Mesodermal cell (in vitro differentiated cells): ENCODE measurements around the gene JADE2.

Source experiments
- H3K27ac ChIP-seq: 2 replicates; pipeline ENCODE4 v1.7.0; 2013; ENCODE audit warnings: mild to moderate bottlenecking, low read depth, low read length, moderate library complexity; ENCODE audit not compliant: severe bottlenecking
- H3K36me3 ChIP-seq: 2 replicates; pipeline ENCODE4 v1.7.1; 2013; ENCODE audit warnings: mild to moderate bottlenecking, low read length, moderate library complexity; ENCODE audit not compliant: control insufficient read depth, insufficient read depth
- H3K4me1 ChIP-seq: one replicate; pipeline ENCODE4 v1.7.1; 2013; ENCODE audit warnings: mild to moderate bottlenecking, low read length; ENCODE audit not compliant: insufficient read depth, control insufficient read depth, poor library complexity, severe bottlenecking
- H3K4me3 ChIP-seq: 2 replicates; pipeline ENCODE4 v1.7.0; 2013; ENCODE audit warnings: low read length, control low read depth, mild to moderate bottlenecking; ENCODE audit not compliant: insufficient read depth, poor library complexity, severe bottlenecking; ENCODE audit errors: extremely low read depth
- H3K9me3 ChIP-seq: 2 replicates; pipeline ENCODE4 v1.7.1; 2013; ENCODE audit warnings: mild to moderate bottlenecking, low read length, moderate library complexity; ENCODE audit not compliant: control insufficient read depth
- WGBS, 2 experiments: methylation state at CpG; one replicate each; pipeline ENCODE4 v1.1.5; 2013; ENCODE audit warnings: missing lambda C conversion rate in 2 of 2; ENCODE audit not compliant: insufficient coverage in 2 of 2; 5-methylcytosine and 5-hydroxymethylcytosine counted together

The JADE2 gene

DNA sequence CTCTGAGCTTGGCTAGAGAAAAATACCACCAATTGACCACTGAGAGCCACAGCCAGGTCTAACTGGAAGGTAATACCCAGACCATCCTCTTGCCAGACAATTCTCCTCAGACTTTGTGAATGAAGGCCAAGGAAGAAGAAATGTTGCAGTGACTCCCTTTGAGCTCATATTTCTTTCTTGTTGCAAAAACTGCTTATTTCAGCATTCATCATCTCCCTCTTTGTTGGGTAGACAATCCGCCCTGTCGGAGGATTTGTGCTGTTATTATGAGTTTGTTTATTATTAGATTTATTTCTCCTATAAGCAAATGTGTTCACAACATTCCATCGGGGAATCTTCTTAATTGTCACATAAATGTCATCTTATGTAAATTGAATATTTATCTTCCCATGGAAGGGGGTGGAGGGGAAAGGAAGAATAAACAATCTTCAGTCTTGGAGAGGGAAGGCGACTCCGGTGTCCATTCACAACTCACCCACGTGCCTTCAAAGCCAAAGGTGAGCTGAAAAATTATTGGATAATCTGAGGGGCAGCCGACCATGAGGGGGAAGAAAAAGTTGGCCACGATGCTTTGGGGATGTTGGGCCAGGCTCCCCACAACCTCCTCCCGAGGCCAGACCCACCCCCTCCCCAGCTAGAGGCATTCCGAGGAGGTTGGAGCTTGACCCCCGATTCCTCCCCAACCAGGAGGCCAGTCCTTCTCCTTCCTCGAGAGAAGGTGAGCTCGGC is 1.8 kb upstream of the JADE2 start:
- H3K27ac ChIP-seq: no peak overlapping the region
- H3K36me3 ChIP-seq: no peaks in the 10 kb centered on the region
- peak overlapping the region; percentile 84 for H3K4me3 ChIP-seq
- no peaks in the 10 kb centered on the region for H3K9me3 ChIP-seq
- 0% methylated on average over 3 of the region's 13 CpGs for WGBS, 2 experiments
- H3K4me1 ChIP-seq: peaks cover 5% of the 10 kb centered on the region

DNA sequence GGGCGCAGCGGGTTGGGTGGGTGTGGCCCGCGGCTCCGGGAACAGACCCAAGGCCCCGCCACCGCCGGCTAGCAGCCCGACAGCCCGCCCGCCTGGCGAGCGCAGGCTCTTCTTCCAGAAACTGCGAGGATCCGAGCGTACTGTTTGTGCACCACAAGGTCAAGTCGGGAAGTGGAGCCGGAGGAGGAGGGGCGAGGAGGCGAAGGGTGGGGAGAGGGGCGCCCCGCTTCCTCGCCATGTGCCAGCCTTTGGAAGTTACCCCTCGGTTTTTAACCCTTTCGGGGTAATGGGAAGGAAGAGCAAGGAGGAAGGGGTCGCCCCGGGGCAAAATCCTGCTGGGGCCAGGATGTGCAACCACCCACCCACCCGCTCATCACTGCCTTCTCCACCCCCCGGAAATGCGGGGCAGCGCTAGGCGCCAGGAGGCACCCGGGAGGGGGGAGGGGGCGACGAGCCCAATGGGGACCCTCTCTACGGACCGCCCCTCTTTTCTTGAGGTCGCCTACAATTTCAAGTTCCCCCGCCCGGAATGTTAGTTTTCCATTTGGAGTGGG is 1.1 kb upstream of the JADE2 start:
- 1 to 2% methylated on average over 16 to 18 of the region's 40 CpGs for WGBS, 2 experiments
- Histone ChIP-seq H3K36me3 (no peaks in the 10 kb centered on the region), H3K9me3 (no peaks in the 10 kb centered on the region), H3K27ac (no peak overlapping the region), H3K4me1 (peaks cover 5% of the 10 kb centered on the region), H3K4me3 (peak overlapping the region; percentile 84)

DNA sequence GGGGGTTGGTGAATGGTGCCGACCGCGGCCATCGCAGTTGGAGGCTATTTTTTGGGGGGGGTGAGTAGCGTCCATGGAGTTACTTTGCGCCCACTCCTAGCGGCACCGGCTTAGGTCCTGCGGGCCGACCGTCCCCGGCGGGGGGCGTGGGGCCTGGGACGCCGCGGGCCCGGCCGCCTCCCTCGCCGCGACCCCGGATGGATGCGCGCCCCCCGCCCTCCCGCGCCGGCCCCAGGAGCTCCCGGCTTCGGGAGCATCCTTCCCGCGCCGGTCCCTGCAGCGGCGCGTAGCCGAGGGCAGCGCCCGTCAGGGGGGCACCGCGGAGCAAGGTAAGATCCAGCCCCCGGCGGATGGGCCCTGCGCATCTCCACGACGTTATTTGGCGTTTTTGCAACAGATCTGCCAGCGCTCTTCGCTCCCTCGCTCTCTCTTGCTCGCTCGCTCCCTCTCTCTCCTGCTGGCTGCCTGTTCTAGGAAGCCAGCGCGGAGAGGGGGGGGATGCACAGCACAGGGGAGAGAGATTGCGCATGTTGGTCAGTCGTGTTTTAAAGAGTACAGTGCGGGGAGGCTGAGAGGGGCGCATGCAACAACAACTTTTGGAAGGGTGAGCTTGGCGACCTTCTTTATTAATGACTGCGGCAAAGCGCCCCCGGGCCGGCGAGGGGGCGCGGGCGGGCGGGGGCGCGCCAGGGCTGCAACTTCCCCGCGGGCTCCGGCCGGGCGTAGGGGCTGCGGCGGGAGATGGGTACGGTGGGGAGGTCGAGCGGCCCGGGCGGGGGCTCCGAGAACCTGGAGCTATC is 413 bp downstream of the JADE2 start:
- H3K36me3 ChIP-seq: no peaks in the 10 kb centered on the region
- H3K4me1 ChIP-seq: peaks cover 13% of the 10 kb centered on the region
- H3K27ac ChIP-seq: peak overlapping the region; percentile 5
- peak overlapping the region; percentile 84 for H3K4me3 ChIP-seq
- no peaks in the 10 kb centered on the region for H3K9me3 ChIP-seq
- 0% methylated on average over 61 of the region's 84 CpGs for WGBS, 2 experiments

DNA sequence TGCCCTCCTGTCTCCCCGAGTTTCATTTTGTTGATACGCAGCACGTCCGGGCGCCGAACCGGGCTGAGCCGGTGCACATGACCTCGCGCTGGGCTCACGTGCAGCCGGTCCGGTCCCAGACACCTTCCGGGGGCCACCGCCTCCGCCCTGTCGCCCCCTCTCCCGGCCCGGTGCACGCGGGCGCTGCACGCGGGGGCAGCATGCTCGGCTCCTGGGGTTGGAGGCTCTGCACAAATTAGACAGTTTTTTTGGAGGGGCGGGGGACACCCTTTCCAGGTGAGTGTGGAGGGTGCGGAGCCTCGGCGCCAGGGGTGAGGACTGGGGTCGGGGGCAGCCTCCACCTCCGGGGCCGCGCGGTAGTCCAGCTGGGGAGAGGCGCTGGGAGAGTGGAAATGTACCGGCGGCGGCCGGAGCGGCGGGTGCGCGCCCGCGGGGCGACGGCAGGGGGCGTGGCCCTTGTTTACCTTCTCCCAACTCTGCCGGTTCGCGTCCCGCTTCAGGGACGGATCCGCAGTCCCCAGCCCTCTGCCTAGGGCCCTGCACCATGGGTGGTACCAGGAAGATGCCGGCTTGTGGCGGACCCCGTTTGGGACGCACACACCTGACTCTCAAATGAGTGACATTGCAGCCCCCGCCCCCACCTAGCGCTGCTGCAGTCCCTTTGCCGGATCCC is 1.1 kb downstream of the JADE2 start:
- Histone ChIP-seq H3K4me1 (peaks cover 13% of the 10 kb centered on the region), H3K4me3 (peak overlapping the region; percentile 84), H3K27ac (peak overlapping the region; percentile 76), H3K9me3 (no peaks in the 10 kb centered on the region), H3K36me3 (no peaks in the 10 kb centered on the region)
- 0% methylated on average over 45 to 48 of the region's 61 CpGs for WGBS, 2 experiments

DNA sequence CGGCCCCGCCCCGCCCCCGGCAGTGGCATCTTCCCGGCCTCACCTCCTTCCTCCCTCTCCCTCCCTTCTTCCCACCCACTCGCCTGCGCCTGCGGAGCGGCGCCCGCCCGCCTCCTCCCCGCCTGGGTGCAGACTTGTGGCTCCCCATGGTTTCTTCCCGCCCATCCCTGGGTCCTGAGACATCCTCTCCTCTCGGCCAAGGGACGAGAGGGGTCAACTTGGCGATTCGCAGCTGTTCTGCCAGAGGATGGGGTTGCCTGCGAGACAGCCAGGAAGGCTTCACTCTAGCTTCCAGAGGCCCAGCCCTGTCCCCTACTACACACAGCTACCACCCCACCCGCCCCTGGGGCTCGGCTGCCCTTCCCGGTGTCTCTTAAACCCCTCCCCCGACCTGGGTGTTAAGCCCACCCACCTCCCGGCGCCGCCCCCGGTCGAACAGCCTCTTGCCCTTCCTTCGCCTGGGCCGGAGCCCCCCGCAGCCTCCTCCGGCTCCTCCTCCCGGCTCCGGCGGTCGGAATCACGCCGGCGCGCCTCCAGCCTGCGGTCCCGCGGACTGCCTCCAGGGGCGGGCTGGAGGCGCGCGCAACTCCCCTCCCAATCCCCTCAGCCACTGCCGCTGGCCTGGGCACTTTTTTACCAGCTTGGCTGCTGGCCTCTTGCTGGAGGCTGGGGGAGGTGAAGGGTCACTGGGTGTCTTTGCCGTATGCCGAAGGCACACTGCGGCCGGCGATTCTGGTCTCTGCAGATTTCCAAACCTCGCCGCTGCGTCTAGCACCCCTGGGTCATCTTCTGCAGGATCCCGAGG is 1.9 kb downstream of the JADE2 start:
- H3K36me3 ChIP-seq: no peaks in the 10 kb centered on the region
- H3K4me3 ChIP-seq: peak overlapping the region; percentile 84
- peak overlapping the region; percentile 76 for H3K27ac ChIP-seq
- H3K4me1 ChIP-seq: peaks cover 13% of the 10 kb centered on the region
- 0% methylated on average over 24 to 31 of the region's 57 CpGs for WGBS, 2 experiments
- H3K9me3 ChIP-seq: no peaks in the 10 kb centered on the region

DNA sequence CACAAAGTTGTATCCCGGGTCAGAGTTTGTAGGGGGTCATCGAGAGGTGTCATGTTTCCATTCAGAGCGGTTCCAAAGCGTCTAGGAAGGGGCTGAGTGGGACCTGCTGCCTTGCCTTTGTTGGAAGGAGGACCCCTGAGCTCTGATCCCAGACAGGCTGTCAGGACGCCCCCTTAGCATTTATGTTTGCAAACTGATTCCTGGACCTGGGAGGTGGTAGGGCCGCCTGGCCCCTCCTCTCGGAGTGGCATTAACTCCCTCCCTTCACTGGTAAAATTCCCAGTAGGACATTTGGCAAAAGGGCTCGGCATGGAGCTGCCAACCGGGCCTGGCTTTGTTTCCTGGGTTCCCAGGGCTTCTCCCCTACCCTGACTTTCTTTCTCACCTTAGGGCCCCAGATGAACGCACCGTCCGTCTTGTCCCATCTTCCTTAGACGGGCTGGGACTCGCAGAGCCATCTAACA is 2.5 kb downstream of the JADE2 start:
- H3K4me1 ChIP-seq: peaks cover 13% of the 10 kb centered on the region
- no peaks in the 10 kb centered on the region for H3K36me3 ChIP-seq
- H3K9me3 ChIP-seq: no peaks in the 10 kb centered on the region
- WGBS, 2 experiments: 8 to 9% methylated on average over 9 of the region's 14 CpGs
- H3K27ac ChIP-seq: peak overlapping the region; percentile 33
- peak overlapping the region; percentile 84 for H3K4me3 ChIP-seq

DNA sequence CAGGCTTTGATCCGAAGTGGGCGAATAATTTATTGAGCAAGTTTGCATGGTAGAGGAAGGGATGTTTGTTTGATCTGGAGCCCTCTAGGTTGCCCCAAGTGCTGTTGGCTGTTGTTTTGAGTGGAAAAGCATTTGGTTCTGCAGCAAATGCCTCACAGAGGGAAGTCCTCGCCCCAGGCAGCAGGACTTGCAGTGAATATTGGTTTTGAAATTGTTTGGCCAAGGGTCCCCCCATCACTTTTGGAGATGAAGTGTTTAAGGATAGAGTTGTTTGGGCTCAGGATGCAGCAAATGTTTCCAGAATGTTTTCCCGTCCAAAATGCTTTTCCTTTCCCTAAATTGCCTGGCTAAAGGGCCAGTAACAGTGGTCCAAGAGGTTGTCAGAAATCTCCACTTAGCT is 3.1 kb downstream of the JADE2 start:
- H3K27ac ChIP-seq: no peak overlapping the region
- WGBS, 2 experiments: 72 to 78% methylated on average over 3 to 4 of the region's 4 CpGs

DNA sequence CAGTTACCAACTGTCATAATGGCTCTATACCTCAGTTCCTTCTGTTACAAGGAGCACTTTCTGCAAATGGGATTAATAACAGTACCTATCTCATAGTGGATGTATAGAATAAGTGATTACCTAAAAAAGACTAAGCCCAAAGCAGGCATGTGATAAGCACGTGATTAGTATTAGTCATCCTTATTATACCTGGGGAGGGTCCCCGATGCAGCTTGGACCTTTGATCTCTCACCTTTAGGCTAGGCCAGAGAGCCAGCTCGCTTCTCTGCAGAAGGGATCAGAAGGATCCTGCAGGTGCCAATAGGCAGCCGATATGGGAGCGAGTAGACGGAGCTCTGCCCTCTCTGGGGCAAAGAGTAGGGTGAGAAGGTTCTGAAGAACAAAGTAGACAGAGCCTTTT is 4.0 kb downstream of the JADE2 start:
- Histone ChIP-seq H3K4me1 (peaks cover 9% of the 10 kb centered on the region), H3K9me3 (no peaks in the 10 kb centered on the region), H3K4me3 (no peak overlapping the region), H3K27ac (no peak overlapping the region), H3K36me3 (no peaks in the 10 kb centered on the region)
- 93 to 94% methylated on average over 6 of the region's 6 CpGs for WGBS, 2 experiments

More for the DNA sequence above, 3.1 kb downstream of the JADE2 start:
- H3K36me3 ChIP-seq: no peaks in the 10 kb centered on the region
- no peaks in the 10 kb centered on the region for H3K9me3 ChIP-seq
- no peak overlapping the region for H3K4me3 ChIP-seq
- peaks cover 13% of the 10 kb centered on the region for H3K4me1 ChIP-seq

DNA sequence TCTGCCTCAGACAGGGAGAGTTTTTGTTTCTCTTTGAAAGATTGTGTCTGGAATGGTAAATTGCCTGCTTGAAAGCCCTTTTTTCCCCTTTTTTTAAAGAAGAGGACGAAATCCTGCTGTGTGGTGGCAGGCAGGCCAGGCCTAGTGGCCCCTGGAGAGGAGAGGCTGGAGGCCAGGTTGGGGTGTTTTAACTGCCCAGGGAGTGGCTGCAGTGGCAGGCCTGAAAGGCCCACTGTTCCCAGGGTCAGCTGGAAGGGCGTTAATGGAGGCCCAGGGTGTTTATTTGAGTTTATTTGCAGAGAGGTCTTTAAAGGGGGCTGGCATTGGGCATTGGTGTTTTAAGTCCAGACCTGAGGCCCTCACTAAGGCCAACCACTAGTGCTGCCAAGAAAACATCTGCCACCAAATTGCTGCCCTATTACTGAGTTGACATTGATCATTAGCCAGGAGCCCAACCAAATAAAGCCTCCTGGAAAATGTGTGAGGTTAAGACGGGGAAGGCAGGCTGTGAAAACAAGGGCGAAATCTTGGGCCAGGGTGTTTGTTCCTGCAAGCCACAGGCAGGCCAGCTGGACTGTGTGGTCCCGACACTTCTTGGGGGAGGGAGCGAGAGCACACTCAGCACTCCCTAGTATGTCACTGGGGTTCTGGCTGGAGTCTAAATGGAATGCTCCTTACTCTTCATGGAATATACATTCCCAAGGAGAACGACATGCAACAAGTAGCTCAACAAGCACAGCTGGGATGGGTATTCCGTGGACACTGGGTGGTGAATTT is 5.0 kb downstream of the JADE2 start:
- Histone ChIP-seq H3K36me3 (no peaks in the 10 kb centered on the region), H3K4me1 (peaks cover 8% of the 10 kb centered on the region), H3K9me3 (no peaks in the 10 kb centered on the region), H3K4me3 (no peak overlapping the region), H3K27ac (no peak overlapping the region)
- 69 to 84% methylated on average over 7 of the region's 8 CpGs for WGBS, 2 experiments
